Stimulated activated naive CD8-positive, alpha-beta T cell treated with anti-CD3 and anti-CD28 coated beads, Interleukin-15, Interleukin-2, amounts not matched to agents 100 ng/mL and 50 ng/mL, for 24 hours (primary cell): ENCODE data around the gene RNPS1.

ENCODE experiments used
- H3K27ac Mint-ChIP-seq: one replicate; pipeline ENCODE4 v1.8.0; 2021; ENCODE audit warnings: mild to moderate bottlenecking, mixed read lengths
- H3K27me3 Mint-ChIP-seq: one replicate; pipeline ENCODE4 v1.8.0; 2021; ENCODE audit warnings: mixed read lengths
- H3K36me3 Mint-ChIP-seq: one replicate; pipeline ENCODE4 v1.8.0; 2021; ENCODE audit warnings: low read depth, mixed read lengths
- H3K4me1 Mint-ChIP-seq: one replicate; pipeline ENCODE4 v1.8.0; 2021; ENCODE audit warnings: low read depth, mixed read lengths
- H3K4me3 Mint-ChIP-seq: one replicate; pipeline ENCODE4 v1.8.0; 2021; ENCODE audit warnings: mild to moderate bottlenecking, mixed read lengths
- H3K9me3 Mint-ChIP-seq: one replicate; pipeline ENCODE4 v1.8.0; 2021; ENCODE audit warnings: mixed read lengths

Gene RNPS1

DNA sequence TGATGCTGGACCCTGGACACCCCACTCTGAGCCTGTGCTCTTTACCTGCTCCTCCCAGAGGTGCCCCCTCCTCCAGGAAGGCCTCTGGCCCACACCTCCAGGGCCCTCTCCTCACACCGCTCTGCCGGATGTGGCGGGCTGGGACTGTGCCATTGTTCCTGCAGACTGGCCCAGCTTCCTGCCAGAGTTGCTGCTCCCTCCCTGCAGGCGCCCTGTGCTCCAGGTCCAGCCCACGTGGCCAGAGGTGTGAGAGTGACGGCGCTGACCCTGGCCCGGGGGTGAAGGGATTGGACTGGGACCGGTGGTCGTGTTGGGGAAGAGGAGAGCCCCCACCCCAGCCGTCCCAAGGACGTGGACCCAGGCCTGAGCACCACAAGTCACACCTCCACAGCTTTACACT is 38.8 kb downstream of the RNPS1 start:
- H3K4me1 Mint-ChIP-seq = peaks cover 18% of the 10 kb centered on the region
- H3K9me3 Mint-ChIP-seq = no peaks in the 10 kb centered on the region
- no peak overlapping the region for H3K27ac Mint-ChIP-seq
- H3K27me3 Mint-ChIP-seq = no peaks in the 10 kb centered on the region
- H3K4me3 Mint-ChIP-seq = no peak overlapping the region
- H3K36me3 Mint-ChIP-seq = peaks cover 8% of the 10 kb centered on the region

DNA sequence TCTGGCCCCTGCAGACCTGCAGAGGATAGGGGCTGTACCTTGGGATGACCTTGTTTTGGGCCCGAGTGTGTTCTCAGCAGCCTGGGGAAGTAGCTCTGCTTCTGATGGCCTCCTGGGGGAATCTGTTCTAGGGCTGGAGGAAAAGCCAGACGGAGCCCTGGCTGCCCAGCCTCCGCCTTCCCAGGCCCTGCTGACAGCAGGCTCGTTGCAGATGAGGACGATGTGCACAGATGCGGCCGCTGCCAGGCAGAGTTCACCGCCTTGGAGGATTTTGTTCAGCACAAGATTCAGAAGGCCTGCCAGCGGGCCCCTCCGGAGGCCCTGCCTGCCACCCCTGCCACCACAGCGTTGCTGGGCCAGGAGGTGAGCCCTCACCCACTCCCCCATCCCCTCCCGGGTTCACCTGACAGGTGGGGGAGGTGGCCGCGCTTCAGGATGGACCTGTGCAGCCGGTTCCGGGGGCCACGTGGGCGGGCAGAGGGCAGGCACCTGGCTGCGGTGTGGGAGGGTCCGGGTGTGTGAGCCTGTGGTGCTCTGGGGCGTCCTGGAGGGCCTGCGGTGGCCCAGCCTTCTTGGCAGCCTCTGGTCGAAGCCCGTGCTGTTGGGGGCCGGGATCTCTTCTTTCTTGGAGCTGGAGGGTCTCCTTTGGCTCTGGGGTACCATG is 39.6 kb downstream of the RNPS1 start:
- H3K4me1 Mint-ChIP-seq = peaks cover 18% of the 10 kb centered on the region
- H3K27ac Mint-ChIP-seq = no peak overlapping the region

DNA sequence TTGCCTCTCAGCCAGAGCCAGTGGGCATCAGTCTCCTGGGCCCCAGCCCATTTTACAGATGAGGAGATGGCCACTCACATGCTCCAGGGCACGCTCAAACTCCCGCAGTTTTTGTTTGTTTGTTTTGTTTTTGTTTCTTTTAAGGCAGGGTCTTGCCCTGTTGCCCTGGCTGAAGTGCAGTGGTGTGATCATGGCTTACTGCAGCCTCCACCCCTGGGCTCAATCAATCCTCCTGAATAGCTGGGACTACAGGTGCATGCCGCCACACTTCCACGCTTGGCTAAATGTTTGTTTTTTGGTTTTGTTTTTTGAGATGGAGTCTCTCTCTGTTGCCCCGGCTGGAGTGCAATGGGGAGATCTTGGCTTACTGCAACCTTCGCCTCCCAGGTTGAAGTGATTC is 41.0 kb downstream of the RNPS1 start:
- Mint-ChIP-seq H3K36me3 (peaks cover 8% of the 10 kb centered on the region), H3K9me3 (no peaks in the 10 kb centered on the region), H3K4me1 (peaks cover 18% of the 10 kb centered on the region), H3K27me3 (no peaks in the 10 kb centered on the region), H3K27ac (no peak overlapping the region), H3K4me3 (no peak overlapping the region)

More for the DNA sequence above, 39.6 kb downstream of the RNPS1 start:
- H3K27me3 Mint-ChIP-seq = no peaks in the 10 kb centered on the region
- no peaks in the 10 kb centered on the region for H3K9me3 Mint-ChIP-seq
- H3K4me3 Mint-ChIP-seq = no peak overlapping the region
- H3K36me3 Mint-ChIP-seq = peaks cover 8% of the 10 kb centered on the region

DNA sequence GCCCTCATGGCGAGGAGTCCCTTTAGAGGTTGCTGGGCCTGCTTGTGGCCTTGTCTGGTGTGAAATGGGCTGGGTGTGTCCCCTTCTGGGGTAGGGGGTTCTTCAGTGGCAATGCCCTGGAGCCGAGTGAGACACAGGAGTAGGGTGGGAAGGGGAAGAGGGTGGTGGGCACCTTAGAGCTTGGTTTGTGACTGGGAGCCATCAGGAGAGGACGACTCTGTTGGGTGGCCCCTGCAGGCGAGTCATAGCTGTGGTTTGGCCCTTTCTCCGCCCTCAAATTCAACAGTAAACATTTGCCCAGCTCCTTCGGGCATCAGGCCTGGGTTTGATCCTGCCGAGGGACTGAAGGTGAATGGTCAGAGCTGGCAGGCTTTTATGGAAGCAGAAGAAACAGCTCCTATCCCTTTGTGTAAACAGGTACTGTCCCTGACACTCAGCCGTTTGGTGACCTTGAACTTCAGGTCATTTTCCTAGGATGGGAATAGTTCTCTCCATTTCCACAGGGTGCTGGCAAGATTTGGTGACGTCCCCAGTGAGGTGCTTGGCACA is 41.6 kb downstream of the RNPS1 start:
- Mint-ChIP-seq H3K36me3 (peaks cover 8% of the 10 kb centered on the region), H3K4me1 (peaks cover 18% of the 10 kb centered on the region), H3K9me3 (no peaks in the 10 kb centered on the region), H3K4me3 (peak overlapping the region; percentile 41), H3K27ac (no peak overlapping the region), H3K27me3 (no peaks in the 10 kb centered on the region)

GRCh38 chr16:2223942-2224486 is 43.9 kb downstream of the RNPS1 start:
- peak overlapping the region; percentile 71 for H3K27ac Mint-ChIP-seq

GRCh38 chr16:2223221-2223941 is 44.5 kb downstream of the RNPS1 start, which contains the start of gene E4F1:
Gene E4F1 (plus strand): TSS chr16:2223591. CDS start chr16:2223614, 23 bp downstream.
- Mint-ChIP-seq H3K9me3 (no peaks in the 10 kb centered on the region), H3K4me1 (peaks cover 18% of the 10 kb centered on the region), H3K27ac (peak within 1 kb of the TSS; percentile 71), H3K36me3 (peaks cover 4% of the 10 kb centered on the region), H3K4me3 (peak within 1 kb of the TSS; percentile 85), H3K27me3 (no peaks in the 10 kb centered on the region)

More at GRCh38 chr16:2223942-2224486, 43.9 kb downstream of the RNPS1 start:
- H3K4me1 Mint-ChIP-seq = peaks cover 18% of the 10 kb centered on the region
- H3K4me3 Mint-ChIP-seq = peak overlapping the region; percentile 85
- no peaks in the 10 kb centered on the region for H3K27me3 Mint-ChIP-seq
- H3K9me3 Mint-ChIP-seq = no peaks in the 10 kb centered on the region
- H3K36me3 Mint-ChIP-seq = peaks cover 4% of the 10 kb centered on the region

GRCh38 chr16:2216330-2216729 is 51.6 kb downstream of the RNPS1 start:
- H3K9me3 Mint-ChIP-seq = no peaks in the 10 kb centered on the region
- peaks cover 21% of the 10 kb centered on the region for H3K36me3 Mint-ChIP-seq
- H3K4me1 Mint-ChIP-seq = peaks cover 24% of the 10 kb centered on the region
- H3K4me3 Mint-ChIP-seq = peak overlapping the region; percentile 94
- no peaks in the 10 kb centered on the region for H3K27me3 Mint-ChIP-seq
- H3K27ac Mint-ChIP-seq = peak overlapping the region; percentile 52

- H3K36me3 Mint-ChIP-seq = peaks cover 25% of the 10 kb centered on the region
- H3K4me3 Mint-ChIP-seq = peak within 1 kb of the TSS; percentile 94
- no peaks in the 10 kb centered on the region for H3K27me3 Mint-ChIP-seq
- peak within 1 kb of the TSS; percentile 96 for H3K27ac Mint-ChIP-seq
- no peaks in the 10 kb centered on the region for H3K9me3 Mint-ChIP-seq
- H3K4me1 Mint-ChIP-seq = peaks cover 24% of the 10 kb centered on the region
These were observed 53.3 kb downstream of the RNPS1 start, which contains the start of gene PGP for GRCh38 chr16:2214719-2214968. Gene PGP (minus strand): TSS chr16:2214840. CDS start chr16:2214777, 63 bp downstream.

GRCh38 chr16:2213817-2214718 is 53.9 kb downstream of the RNPS1 start:
- Mint-ChIP-seq H3K36me3 (peaks cover 25% of the 10 kb centered on the region), H3K9me3 (no peaks in the 10 kb centered on the region), H3K27me3 (no peaks in the 10 kb centered on the region), H3K27ac (peak overlapping the region; percentile 52), H3K4me3 (peak overlapping the region; percentile 86), H3K4me1 (peaks cover 24% of the 10 kb centered on the region)

DNA sequence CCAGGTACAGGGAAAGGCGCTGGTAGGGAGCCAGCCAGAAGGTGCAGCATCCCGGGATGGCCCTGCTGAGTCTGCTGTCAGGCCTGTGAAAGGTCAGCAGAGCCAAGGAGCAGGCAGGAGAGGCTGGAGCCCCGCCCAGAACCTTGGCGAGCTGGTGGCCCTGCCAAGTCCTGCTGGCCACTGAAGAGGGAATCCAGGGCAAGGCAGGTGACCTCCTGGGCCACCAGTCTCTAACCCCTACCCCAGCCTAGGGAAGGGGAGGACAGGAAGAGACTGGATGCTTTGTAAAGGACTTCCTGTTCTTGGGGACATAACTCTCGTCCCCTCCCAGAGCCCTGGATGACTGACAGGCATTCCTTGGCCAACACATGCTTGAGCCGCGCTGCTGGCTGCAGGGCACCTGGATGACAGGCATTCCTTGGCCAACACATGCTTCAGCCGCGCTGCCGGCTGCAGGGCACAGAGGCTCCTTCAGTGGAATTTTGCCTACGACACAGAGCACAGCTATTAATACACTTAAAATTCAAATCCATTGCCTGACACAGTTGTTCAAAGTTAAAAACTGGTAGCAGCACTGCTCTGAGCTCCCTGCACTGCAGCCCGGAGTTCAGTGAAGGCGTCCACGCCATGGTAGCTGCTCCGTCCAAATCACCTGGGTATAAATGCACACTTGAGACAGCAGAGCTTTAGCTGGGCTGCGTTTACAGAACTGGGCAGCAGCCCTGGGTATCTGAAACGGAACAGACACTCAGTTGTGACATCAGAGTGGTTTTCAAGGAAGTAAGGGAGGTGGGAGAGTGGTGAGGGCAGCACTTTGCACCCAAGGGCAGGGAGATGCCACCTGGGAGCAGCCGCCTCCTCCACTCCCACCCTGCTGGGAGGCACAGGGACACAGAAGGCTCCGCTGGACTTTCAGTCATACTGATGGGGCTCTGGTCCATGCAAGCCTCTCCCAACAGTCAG is 55.3 kb downstream of the RNPS1 start:
- Mint-ChIP-seq H3K9me3 (no peaks in the 10 kb centered on the region), H3K4me3 (peak overlapping the region; percentile 86), H3K27ac (peak overlapping the region; percentile 58), H3K36me3 (peaks cover 32% of the 10 kb centered on the region), H3K4me1 (peaks cover 27% of the 10 kb centered on the region), H3K27me3 (no peaks in the 10 kb centered on the region)

DNA sequence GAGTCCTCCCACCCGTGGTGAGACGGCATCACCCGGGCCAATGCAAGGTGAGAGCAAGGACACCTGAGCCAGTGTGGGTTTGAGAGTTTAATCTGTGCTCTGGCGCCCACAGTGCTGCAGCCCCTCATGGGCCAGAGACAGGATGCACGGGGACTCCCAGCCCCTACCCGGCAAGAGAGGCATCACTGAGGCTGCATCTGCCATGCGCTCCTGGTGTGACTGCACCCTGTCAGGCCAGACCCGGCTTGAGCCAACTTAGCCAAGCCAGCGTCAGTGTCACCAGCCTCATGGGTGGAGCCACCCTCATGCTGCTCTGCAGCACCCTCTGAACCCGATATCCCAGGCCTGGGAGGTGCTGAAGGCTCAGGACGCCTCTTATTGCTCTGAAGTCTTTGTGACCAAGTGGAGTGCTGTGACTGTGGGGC is 56.0 kb downstream of the RNPS1 start:
- Mint-ChIP-seq H3K27ac (peak overlapping the region; percentile 58), H3K4me3 (peak overlapping the region; percentile 86), H3K36me3 (peaks cover 36% of the 10 kb centered on the region), H3K9me3 (no peaks in the 10 kb centered on the region), H3K27me3 (no peaks in the 10 kb centered on the region), H3K4me1 (peaks cover 34% of the 10 kb centered on the region)

GRCh38 chr16:2210386-2211365 is 57.2 kb downstream of the RNPS1 start, which contains the start of gene BRICD5:
Gene BRICD5 (minus strand): TSS chr16:2210863. CDS start chr16:2210833, 30 bp downstream.
- H3K4me1 Mint-ChIP-seq = peaks cover 40% of the 10 kb centered on the region
- H3K4me3 Mint-ChIP-seq = peak within 1 kb of the TSS; percentile 86
- H3K27me3 Mint-ChIP-seq = no peaks in the 10 kb centered on the region
- H3K36me3 Mint-ChIP-seq = peaks cover 43% of the 10 kb centered on the region
- no peaks in the 10 kb centered on the region for H3K9me3 Mint-ChIP-seq
- H3K27ac Mint-ChIP-seq = no peak within 1 kb of the TSS

DNA sequence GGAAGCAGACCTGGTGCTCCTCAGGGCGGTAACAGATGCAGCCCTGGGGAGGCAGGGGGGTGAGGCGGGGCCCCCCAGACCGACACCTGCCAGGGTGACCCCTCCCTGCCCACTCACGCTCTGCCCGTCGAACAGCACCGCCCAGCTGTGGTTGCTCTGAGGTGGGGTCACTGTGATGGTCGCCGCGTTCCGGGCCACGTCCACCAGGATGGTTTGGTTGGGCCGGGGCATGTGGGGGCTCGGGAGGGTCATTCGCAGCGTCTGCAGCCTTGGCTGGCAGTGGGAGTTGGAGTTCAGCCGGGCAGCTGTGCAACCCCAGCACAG is 58.0 kb downstream of the RNPS1 start:
- Mint-ChIP-seq H3K36me3 (peaks cover 43% of the 10 kb centered on the region), H3K4me1 (peaks cover 37% of the 10 kb centered on the region), H3K27me3 (no peaks in the 10 kb centered on the region), H3K9me3 (no peaks in the 10 kb centered on the region), H3K27ac (no peak overlapping the region), H3K4me3 (no peak overlapping the region)
